ENCODE results near the gene BLID.

The BLID gene

GRCh38 chr11:122082205-122082604, 33.8 kb downstream of the BLID start:
- DNase-seq = no peak

DNA sequence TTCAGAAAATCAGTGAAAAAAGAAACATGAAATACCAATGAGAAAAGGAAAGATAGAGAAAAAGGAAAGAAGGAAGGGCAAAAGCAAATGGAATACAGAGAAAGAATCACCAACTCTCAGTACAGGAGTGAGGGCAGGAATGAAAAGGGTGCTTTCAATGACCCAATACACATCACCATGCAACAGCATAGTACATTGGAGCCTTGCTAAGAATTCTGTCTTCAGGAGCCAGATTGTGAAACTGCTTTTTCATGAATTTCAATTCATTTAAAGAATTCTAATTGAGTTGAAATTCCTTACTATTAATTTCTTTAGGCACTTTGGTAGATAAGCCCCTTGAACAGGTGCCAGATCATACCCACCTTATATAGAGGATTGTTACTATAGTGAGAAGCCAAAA, 34.9 kb downstream of the BLID start:
- no peak for DNase-seq

- DNase-seq = peak in 5 of 51 donors; percentile 7 to 38 (median 19)
Observed at GRCh38 chr11:122077459-122077858, 38.6 kb downstream of the BLID start.

DNA sequence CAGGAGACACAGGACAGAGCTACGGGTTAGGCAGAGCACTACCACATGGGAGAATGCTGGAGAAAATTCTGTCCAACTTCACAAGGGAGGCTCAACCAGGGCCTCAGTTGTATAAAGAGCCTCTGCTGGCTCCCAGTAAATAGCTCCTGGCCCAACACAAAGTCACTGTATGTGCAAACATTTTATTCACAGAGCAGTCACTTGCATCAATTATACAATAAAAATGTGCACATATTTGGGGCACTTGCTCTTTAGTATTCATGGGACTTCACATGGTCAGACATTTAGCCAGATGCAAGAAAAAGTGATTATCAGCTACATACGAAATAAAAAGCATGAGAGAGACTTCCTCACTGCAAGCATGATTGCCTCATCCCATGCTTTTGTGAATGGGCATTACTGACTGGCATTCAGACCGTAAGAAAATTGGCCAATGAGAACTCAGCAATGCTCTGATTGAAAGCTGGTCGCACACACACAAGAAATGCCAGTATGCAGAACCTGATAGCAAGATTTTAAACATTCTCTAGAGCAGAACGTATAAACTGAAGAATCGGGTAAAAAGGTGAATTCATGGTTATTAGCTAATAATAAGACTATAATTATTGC, 39.4 kb downstream of the BLID start:
- peak in 6 of 51 donors; percentile 13 to 52 (median 23) for DNase-seq

DNA sequence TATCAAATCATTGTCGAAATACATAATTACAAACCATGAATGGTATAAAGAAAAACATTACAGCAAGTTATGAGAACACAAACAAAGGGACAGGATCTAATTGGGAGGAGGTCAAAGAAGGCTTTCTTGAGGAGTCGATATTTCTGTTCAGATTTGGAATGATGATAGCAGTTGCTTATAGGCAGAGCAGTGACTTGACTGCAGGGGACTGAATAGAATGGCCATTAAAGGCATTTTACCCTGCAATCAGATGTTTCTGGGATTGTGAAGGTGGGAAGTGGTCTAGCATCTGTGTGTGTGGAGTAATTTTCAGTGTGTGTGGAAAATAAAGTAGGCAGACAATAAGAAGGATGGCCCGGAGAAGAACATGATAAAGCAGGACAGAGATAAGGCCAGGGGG, 41.0 kb downstream of the BLID start:
- DNase-seq = no peak

GRCh38 chr11:122074022-122074421, 42.0 kb downstream of the BLID start:
- DNase-seq = no peak

- DNase-seq = peak in 29 of 51 donors; percentile 10 to 81 (median 40)
Observed at GRCh38 chr11:122071709-122072202, 44.3 kb downstream of the BLID start.

DNA sequence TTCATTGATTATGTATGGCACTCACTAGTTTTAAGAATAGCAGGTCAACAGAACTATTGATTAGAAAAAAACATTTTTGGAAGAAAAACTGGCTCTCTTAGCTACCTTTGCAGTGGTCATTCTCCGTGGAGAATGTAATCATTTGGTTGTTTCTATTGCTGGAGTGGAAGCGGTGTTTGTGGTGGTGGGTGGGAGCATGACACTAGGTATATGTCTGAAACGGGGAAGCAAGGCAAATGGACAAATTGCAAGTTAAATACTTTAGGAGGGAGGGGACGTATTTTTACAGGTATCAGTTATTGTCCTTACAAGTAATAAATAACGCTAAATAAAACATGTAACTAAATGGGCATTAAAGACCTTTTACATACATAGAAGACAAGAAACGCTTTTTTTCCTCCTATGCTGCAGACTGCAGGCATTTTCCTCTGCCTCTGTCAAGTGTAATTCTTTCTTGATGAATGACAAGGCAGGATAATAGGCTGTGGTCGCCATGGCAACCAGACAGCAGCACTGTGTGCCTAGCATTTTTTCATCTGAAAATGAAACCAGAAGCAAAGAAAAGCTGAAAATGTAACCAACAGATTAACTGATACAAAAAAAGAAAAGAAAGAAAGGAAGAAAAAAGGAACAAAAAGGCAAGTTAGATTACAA, 46.2 kb downstream of the BLID start:
- DNase-seq = peak in 36 of 51 donors; percentile 6 to 75 (median 54)

DNA sequence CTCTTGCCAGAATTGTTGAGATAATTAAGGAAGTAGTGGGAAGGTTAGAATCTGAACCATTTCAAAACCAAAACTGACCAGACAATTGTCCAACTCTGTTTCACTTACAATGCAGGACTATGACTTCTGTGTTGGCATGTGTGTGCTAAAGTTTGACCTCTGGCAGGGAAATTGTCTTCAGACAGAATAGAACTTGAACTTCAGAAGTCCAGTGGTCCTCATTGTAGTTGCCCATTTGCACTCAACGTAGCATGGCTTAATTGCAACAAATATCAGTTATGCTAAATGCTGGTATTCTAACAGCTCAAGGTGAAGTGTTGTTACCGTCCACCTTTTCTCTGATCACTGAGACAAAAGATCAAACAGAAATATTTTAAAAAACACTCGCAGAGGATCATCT, 47.2 kb downstream of the BLID start:
- no peak for DNase-seq

GRCh38 chr11:122068141-122068540, 47.9 kb downstream of the BLID start:
- DNase-seq = no peak
